Stimulated activated CD4-positive, alpha-beta T cell treated with anti-CD3 and anti-CD28 coated beads, Interleukin-4, amount 100 ng/mL, for 4 hours (primary cell): ENCODE data around the gene ZNF175.
A peak's percentile ranks its signal among the peaks of the same experiment; 100 is the strongest.

Experiments used
- DNase-seq, 2 experiments: peaks; one replicate each; pipeline ENCODE4 v3.0.0-alpha.2; 2020

Gene ZNF175

DNA sequence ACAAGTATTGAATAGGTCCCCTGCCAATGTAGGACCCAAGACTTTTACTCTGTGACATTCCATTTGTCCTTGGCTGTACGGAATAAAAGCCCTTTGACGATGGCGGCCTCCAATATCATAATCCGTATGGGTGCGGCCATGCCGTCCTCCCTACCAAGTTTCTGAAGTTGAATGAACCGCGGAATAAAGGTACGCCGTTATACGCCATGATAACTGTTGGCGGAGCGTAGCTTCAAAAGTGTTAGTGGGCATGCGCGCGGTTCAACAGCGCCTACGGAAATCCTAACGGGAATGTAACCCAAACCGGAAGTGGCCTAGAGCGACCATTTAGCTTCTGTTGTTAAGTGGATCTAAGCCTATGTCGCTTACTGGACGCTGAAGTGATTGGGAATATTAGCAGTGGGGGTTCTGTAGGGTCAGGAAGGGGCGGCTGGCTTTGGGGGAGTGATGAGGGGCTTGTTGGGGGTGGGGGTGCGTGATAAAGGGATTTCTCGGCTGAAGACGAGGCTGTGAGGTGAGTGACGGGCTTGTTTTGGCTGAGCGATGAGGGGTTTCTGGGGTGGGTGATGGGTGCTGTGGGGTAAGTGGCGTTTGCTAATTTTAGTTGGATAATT lies at the start of gene ZNF175:
Gene ZNF175, plus strand, starts transcription at position 322 of the 614 bp plus-strand sequence. CDS start 2,047 bp downstream, outside the sequence.
- peak; percentile 82 to 87 for DNase-seq

DNA sequence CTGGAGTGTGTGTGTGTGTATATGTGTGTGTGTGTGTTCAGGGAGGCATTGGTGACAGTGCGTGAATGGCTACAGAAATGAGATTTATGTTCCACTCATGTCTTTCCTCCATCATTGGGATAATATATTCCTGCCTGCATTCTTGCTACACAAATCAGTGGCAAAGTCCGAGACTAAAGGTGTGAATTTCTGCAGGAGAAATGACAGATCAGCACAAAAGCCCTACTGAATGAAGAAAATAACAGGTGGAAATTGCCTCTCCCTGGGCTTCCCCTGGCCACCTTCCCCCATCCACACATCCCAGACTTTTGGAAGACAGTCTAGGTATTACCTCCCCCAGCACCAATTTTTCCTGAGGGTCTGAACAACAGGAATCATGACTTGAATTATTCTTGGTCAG lies 49.7 kb upstream of the ZNF175 start:
- DNase-seq = no peak

DNA sequence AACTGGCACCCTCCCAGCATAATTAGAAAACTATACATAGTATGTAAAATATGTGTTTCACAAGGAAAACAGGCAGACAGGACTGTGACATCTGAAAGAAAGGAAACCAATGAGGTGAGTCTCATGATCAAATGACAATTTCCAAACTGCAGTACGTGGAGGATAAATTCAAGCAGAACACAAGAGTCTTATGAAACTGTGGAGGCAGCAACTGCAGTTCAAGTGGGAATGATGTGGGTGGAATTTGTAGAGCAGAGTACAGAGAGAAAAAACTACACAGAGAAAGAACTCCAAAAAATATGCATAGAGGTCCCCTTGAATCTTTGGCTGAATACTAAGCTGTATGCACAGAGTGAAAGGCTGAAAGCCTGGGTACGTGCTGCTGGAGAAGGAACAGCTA lies 49.3 kb upstream of the ZNF175 start:
- no peak for DNase-seq

DNA sequence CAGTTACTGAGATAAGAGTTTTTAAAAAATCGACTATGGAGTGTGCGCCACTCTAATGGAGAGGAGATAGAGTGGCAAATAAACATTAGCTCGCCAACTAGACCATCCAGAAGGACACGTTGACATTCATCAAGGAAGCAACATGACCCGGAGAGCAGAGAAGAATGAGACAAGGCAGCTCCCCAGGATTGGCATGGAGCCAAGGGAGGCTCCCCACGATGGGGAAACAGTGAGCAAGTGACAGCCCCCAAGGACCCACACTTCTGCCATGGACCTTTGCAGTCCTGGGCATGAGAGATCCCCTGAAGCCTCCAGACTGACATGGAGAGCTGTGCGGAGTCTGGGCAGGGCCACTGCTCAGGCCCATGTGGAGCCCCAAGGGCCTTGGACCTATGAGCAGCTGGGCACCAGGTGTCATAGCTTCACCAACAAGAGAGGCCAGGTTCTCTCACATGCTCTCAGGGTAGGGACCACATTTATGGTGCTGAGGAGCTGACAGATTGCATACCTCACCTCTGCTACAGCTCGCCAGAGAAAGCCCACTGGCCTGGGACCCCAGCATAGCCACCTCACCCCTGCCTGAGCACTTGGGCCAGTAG lies 46.3 kb upstream of the ZNF175 start:
- DNase-seq = no peak

DNA sequence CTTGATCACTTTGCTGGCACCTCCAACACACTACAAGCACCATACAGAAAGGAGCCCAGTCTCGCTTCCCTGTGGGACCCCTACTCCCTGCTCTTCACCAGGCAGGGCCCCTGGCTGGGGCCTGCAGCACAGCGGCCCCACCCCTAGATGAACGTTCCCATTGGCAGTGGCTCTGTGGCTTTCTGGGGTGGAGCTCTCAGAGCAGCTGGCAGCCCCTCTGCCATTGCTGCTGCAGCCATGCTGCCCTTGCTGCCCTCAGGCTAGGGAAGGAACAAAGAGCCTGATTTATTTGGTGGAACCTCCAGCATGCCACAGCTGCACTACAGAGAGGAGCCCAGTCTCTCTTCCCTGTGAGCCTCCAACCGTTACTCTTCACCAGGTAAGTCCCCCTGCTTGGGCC lies 45.4 kb upstream of the ZNF175 start:
- no peak for DNase-seq

DNA sequence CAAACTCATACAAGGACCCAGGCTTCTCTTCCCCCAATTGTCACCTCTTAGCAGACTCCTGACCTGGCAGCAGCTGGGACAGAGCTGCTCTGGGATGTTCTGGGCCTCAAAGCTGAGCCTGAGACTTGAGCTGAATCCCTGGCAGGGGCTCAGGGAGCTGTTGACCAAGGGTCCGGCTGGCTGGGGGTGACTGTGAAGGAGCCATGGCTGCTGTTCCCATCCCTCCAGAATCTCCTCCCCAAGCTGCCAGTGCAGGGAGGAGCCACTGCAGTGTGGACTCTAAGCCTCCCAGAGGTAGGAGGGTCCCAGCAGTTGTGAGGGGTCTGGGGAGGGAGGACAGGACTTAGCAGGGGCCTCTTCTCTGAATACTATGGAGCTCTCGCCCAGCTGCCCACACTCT lies 41.8 kb upstream of the ZNF175 start:
- no peak for DNase-seq

DNA sequence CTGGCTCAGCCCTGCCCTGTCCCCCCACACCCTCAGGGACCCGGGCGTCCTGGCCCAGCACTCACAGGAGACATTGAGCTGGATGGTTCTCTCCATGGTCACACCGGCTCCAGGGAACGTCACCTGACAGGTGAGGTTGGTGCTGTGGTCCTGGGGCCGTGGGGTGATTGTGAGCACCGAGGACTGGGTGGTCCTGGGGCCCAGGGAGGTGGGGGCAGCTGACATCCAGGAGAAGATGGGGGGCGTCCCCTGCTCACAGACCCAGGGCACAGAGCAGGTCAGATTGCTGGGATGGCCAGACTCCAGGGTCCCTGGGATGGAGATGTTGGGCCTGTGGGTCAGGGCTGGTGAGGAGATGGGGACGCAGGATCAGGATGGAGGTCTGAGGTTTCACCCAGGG lies 40.5 kb upstream of the ZNF175 start:
- no peak for DNase-seq

DNA sequence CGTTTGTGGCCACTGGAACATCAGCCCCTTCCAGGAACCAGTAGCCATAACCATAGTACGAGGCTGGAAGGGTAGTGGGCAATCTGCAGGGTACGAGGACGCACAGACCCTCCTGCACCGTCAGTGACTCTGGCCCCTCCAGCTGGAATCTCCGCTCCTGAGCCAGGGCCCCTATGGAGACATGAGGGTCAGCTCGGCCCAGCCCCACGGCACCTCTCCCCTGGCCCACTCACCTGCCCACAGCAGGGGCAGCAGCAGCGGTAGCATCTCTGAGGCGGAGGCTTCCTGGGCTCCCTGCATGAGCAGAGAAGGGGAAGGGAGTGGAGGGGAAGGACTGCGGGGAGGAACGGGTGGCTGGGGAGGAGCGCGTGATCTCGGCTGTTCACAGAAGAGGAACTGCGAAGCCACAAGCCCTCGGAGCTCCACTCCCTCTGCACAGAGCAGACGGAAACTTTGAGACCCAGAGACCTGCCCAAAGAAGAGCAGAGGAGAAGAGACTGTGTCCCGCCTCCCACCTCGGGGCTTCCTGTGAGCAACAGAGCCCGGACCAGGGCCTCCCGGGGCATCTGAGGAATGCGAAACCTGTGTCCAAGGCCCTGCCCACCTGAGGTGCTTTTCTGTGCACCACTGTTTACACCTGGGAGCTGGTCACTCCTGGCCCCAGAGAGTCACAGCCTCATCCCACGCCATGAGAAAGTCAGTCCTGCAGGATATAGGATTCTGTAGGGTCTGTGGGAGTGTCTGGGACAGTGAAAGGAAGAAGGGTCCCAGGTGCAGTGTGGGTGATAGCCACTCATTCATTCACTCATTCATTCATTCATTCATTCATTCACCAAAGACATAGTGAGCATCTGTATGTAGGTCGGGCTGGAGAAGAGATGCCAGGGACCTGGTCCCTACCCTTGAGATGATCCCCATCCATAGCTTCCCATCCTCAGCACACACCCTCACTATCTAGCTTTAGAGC lies 39.5 kb upstream of the ZNF175 start, which contains the start of gene SIGLEC6:
Gene SIGLEC6, minus strand, starts transcription at position 322 of the 967 bp plus-strand sequence. Its CDS starts 22 bp downstream, at position 300.
- peak; percentile 3 to 30 for DNase-seq

DNA sequence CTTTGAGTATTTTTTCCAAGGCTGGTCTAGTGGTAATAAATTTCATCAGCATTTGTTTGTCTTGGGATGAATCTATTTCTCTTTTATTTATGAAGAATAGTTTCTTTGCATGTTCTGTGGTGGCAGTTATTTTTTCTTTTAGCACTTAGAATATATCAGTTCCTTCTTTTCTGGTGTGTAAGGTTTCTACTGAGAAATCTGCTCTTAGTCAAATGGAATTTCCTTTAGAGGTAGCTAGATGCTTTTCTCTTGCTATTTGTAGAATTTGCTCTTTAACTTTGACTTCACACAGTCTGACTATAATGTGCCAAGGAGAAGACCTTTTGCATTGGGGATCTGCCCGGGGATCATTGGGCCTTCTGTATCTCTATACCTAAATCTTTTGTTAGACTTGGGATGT lies 35.5 kb upstream of the ZNF175 start:
- no peak for DNase-seq

DNA sequence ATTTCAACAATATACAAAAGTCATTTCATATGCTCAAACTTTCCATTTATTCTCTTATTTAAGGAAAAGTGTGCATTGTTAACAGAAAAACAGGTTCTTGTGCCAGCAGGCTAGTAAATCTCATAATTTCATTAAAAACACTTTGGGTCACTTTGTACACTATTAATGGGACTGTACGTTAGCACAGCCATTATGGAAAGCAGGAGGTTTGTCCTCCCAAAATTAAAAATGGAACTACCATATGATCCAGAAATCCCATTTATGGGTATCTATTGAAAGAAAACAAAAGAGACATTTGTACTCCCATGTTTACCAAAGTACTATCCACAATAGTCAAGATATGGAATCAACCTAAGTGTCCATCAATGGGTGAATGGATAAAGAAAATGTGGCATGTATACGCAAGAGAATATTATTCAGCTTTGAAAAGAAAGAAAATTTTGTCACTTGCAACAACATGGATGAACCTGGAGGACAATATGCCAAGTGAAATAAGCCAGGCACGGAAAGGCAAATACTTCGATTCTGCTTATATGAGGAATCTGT lies 31.2 kb upstream of the ZNF175 start:
- DNase-seq = no peak

DNA sequence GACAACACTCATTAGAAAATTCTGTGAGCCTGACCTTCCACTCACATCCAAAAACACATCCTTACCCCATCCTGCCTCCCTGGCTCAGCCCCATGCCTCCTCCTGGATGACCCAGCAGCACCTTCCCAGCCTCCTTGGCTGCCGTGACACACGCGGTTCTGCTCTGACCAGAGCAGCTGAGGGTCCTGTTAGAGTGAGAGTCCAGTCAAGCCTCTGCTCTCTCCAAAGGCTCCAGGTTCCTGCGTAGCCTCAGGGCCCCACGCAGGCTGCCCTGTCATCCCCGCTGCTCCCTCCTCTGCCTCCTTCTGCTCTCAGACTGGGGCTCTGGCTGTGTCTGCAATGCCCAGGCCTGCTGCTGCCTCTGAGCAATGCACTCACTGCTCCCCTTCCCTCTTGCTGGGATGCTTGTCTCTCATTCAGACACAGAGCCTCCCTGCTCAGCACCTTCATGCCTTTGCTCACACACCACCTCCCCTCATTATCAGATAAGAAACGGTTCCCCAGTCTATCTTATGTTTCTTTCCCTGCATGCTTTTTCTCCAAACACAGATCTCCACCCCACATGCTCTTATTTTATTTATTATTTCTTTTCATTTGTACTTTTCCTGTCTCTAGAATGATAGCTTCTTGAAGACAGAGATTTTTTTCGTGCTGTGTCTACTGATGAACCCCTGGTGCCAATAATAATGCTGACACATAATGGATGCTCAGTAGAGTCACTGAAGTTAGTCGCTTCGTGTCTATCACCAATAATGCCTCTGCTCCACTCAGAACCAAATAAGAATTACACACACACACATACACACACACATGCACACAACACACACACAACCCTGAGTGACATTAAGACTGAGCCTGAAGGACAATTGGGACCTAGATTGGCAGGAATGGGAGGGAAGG lies 29.4 kb upstream of the ZNF175 start:
- DNase-seq = no peak

DNA sequence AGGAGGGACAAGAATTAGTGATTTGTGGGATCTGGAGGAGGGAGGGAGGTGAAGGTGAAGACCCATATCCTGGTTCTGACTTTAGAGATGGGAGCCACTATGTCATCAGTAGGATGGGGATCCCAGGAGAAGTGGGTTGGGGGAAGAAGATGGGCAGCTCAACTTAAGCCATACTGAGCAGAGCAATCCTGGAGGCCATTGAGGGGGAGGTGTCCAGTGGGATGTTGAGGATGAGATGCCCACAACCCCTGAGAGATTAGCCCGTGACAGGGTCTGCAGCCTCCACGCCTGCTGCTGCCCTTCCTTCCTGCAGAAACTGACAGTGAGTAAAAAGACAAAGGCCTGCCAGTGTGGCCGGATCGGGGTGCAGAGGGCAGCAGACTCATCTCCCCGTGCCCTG lies 28.4 kb upstream of the ZNF175 start:
- no peak for DNase-seq

DNA sequence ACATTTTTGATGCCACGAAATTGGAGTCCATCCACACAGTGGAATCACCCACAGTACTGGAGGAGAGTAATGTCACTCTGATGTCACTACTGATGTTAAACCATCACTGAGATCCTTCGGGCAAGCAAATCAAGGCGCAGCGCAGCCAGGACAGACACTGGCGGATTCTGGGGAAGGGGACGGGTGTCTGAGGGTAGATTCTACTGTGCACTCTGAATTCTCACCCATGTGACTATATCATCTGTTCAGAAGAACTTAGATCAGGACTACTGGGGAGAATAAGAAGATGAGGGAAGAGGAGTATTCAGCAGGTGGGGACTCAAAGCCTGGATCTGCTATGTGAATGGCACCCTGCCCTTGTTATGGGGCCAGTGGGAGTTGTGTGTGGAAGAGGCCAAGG lies 27.0 kb upstream of the ZNF175 start:
- DNase-seq = no peak

DNA sequence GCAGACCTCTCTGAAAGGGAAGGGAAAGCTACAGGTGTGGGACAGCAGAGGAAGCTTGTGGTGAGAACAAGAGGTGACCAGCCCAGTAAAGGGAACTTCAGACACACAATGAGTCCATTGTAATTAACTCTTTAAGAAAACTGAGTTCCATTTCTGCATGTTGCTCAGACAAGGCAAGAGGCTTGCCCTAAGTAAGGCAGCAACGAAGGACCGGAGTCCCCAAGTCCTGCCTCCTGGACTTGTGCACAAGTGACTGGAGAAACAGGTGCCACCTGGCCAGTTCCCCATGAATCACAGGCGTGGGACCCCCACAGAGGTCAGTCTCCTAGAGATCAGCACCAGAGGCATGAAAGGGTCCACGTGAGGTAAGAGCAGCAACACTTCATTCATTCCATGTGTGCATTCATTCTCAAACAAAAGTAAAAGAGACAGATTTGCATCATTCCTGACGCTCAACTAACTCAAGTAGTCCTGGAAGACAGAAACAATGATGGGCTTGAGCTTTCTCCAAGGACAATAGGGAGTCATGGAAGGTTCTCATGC lies 24.9 kb upstream of the ZNF175 start:
- no peak for DNase-seq

DNA sequence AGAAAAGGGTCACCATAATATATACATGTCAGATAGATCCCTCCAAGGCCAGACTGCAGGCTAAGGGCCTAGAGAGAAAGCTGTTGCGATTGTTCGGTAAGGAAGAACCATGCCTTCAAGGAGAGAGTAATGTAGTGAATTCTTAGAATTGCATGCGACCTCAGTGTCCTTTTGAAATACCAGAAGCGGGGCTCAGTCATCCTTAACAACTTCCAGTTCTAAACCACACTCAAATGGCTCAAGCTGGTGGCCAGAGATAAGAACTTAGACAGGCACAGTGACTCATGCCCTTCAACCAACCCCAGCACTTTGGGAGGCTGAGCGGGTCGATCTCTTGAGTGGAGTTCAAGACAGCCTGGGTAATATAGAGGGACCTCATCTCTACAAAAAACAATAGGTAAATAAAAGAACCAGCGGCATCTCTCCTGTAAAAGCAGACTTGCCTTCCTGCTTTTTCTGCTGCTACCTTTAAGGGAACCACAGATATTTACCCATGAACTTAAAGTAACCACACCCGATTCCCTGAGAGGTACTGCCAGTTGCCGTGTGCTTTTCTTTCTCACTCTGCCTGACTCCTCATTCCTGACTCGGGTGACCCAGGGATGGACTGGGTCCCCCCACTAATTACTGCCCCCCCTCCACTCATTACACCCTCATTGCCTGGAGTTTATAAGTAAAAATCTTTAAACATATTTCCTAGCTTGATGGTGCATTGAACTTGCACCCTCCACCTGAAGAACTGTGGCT lies 24.3 kb upstream of the ZNF175 start:
- DNase-seq = no peak

DNA sequence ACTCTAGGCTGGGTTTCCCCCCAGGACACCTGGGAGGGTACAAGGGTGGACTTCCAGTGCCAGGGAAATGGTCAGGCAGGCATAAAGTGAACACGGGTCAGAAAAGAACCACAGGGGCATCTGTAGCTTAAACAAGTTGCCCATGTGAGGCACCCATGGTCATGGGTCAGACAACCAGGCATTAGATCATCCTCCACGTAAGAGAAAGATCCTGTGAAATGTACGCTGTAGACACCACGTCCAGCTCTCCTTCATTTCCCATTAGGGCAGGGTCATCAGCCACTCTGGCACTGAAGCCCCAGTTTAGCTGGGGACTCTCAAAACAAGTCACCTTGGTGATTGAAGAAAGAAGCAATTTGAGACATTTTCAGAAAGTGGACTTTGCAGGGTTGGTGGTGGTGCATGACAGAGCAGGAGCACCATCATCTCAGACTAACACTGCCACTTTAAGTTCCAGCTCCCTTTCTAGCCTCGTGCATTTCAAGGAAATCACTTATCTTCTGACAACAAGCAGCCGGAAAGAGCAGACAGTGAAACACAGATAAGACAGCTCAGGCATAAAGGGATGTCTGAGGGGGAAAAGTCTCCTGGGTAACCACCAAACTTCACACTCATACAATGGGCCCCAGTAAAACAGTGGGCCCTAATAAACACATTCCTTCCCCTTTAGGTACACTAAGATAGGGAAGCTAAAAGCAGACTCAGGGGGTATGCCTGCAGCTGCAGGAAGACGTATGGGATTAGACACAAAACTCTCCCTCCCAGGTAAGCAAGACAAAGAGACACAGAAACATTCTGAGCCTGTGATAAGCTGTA lies 23.5 kb upstream of the ZNF175 start:
- no peak for DNase-seq

DNA sequence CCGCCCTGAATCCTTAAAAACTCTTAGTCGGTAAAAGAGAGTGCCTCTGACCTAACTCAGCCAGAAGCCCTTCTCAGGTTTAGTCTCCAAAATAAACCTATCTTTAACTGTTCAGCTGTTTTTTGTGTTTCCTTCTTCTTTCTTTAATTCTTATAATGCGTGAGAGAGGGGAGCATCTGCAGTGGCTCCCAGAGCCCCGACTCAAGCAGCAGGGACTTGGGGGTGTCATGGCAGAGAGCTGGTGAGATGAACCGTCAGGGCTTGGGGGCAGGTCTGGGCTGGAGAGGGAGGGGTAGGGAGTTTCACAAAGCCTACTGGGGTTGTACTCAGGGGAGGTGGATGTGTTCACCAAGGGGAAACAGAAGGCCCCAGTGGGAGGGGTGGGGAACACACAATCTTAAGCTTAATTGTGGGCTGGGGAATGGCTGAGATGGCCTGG lies 22.9 kb upstream of the ZNF175 start:
- DNase-seq = no peak

DNA sequence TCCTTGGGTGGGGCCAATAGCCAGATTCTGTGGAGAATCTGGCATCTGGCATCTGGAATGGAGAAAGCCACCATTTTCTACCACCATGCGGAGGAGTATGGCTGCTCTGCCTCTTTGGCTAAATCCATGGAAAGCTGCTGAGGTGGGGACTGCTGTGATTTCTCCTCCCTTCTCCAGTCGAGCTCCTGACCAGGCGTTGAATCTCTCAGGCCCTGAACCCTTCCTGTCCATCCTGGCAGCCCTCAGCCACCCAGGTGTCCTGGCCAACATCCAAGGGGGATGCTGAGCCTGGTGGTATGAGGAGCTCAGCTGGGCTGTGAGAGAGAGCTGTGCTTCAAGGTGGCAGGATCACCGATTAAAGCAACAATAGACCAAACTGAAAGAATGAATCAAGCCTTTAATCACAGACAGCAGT lies 22.2 kb upstream of the ZNF175 start:
- no peak for DNase-seq

DNA sequence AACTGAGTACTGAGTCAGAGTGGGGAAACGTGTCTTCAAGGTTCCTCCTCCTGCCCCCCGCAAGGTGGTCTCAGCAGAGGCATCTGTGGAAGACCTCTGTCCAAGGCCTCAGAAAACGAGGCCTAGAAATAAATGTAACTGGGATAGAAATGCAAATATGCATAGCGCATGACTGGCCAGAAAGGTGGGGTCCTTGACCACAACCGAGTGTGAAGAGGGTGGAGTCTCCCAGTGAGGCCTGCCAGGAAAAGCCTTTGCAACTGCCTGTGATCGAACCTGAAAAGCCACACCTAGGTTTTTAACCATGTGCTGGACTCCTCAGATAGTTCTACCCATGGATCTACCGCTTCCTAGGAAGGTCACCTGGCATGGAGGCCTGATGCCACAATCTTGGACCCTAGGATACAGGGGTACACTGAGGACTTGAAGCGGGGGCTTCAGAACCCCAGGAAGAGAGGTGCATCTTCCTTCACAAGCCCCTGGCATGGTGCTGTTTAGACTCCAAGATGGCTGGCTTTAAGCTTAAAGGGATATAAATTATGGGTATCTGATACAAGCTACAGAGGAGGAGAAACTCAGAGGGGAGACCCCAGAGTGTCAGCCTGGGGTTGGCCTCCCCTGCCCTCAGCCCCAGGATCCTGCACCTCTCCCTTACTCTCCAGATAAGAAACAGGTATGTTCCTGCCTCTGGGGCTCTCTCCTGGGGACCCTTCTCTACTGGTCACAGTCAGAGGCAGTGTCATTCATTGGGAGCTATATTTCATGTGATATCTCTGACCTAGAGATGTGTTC lies 21.4 kb upstream of the ZNF175 start:
- DNase-seq = no peak
